GM18951 (cell line): ENCODE results near the gene KATNAL1.
"Not testable (repeated sequence)": the region's sequence is repeated elsewhere in the genome, so short reads cannot be mapped to it uniquely, and the experiment has no call there.

ENCODE experiments used
- POLR2A ChIP-seq: IDR thresholded peaks from 4 replicates; pipeline ENCODE4 v1.6.1; 2011; ENCODE audit warnings: mild to moderate bottlenecking; ENCODE audit not compliant: insufficient read length, insufficient read depth; ENCODE audit errors: extremely low read depth
- in situ Hi-C: fragments of 300-500 bp; cut with MboI; formaldehyde crosslinking; loops from one replicate; pipeline ENCODE4 v1.12.0; 2022; ENCODE audit warnings: low sequenced_read_pairs, mixed read lengths, inconsistent platforms; ENCODE audit not compliant: unreplicated experiment

KATNAL1 gene

DNA sequence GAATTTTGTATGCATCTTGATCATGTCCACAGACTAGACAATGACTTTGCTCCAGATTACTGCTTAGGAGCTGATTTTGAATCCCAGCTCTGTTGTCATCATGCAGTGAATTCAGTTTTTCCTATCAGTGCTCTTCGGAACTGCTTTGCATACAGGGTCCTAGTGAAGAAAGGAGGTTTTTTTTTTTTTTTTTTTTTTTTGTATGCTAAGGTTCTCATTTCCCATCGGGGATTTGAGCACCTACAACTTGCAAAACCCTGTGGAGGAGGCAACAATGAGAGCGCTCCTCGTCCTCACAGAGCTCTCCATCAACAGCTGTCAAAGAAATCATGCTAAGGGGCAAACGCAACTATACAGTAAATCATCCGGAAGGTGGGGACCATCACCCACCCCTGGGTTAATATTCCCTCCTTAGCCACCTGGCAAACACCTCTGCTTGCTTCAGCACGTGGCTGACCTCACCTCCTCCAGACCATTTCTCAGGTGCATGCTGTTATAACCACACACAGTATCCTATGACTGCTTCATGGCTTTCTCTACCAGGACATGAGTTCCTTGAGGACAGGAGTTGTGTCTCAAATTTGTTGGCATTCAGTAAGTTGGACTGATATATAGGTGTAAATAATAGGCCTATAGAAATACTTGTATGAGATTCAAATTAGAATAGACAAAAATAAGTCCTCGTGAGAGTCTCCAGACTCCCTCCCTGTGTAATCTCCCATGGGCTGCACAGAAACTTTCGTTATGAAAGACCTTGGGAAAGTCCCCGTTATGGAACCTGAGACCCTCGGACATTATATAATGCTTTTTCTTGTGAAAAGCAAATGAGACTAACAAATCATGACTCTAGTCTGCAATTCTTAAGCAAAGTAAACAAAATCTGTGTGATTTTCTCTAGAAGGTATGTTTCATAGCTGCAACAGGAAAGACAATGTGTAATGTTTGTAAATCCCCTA is 113.8 kb downstream of the KATNAL1 start:
- no peak for TF ChIP-seq POLR2A
- in situ Hi-C loops: no loop called here

DNA sequence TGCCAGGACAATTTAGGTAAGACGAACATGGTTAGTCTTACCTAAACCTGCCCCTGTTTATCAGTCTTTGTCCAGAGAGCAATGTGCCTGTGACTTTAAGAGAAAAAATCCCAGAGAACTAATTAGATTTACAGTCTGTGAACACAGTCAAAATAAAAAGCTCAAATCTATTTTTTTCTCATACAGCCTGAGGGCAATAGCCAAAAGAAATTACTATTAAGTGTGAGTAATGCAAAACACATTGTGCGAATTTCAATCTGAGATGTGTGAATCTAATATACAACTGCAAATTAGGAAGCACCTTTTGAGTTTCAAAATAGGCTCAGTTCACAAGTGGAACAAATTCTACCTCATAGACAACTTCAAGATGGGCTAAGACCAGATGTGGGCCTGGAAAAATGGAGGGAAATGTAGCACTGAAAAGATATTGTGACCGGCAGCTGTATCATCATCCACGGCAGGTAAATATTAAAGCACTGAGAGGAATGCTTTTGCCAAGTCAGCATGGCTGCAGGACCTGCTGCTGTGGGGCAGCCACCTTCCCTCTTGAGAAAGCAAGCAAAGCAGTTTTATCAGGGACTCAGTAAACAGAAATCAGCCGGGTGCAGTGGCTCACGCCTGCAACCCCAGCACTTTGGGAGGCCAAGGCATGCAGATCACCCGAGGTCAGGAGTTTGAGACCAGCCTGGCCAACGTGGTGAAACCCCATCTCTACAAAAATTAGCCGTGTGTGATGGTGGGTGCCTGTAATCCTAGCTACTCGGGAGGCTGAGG is 114.8 kb downstream of the KATNAL1 start:
- in situ Hi-C loops: no loop called here
- TF ChIP-seq POLR2A: no peak

DNA sequence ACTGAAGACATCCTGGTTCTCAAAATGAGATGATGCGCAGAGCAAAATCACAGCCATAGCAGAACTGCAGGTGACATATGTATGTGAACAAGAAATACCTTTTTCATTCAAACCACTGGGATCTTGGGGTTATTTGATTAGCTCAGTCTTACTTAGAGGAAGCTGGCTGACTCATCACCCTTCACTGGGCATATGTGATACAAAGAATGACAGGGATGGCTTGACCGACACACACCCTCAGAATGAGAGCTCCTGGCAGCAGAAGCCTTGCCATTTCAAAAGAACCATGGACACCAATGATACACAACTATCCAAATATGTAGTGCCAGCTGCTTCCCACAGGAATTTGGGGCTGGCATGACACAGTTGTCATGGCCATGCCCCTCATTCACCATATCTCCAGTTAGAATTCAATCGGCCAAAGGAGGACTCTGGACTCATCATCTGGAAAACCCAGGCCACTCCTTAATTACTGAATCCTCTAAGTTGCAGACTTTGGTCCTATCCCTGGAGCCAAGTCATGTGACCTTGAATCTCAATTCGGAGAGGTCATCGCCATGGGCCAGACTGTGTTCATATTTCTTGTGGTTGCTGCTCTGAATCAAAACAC is 115.8 kb downstream of the KATNAL1 start:
- in situ Hi-C loops: no loop called here
- TF ChIP-seq POLR2A: no peak

DNA sequence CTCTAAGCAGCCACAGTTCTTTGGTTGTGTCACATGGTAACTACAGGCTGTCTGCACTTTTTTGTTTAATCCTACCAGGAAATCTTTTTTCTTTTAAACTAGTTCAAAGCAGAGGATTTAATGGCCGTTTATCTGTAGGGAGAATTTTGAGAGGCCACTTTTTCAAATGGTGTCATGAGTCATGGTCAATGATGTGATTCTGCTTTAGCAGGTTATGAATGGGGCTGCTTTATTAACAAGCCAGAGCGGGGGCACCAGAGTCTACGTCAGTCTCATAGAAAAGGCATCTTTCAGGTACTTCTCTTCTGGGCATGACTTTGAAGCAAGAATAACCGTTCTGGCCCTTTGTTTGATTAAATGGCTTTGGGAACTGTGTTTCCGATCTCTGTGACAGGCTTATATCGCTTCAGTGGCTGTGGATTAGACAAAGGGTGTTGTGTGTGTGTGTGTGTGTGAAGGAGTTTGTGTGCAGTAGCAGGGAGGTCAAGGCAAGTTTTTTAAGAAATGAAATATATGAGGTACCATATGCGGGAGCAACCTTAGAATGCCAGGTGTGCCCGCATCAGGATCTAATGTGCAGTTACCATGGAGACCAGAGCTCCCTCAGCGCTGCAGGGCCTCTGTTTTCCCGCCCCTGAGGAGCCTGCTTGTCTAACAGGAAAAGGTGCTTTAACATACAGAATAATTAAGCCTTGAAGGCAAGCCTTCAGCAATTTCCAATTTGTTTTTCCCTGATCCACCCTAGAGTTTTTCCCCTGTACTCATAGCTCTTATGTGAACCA is 120.5 kb downstream of the KATNAL1 start:
- TF ChIP-seq POLR2A: no peak
- in situ Hi-C loops: no loop called here

DNA sequence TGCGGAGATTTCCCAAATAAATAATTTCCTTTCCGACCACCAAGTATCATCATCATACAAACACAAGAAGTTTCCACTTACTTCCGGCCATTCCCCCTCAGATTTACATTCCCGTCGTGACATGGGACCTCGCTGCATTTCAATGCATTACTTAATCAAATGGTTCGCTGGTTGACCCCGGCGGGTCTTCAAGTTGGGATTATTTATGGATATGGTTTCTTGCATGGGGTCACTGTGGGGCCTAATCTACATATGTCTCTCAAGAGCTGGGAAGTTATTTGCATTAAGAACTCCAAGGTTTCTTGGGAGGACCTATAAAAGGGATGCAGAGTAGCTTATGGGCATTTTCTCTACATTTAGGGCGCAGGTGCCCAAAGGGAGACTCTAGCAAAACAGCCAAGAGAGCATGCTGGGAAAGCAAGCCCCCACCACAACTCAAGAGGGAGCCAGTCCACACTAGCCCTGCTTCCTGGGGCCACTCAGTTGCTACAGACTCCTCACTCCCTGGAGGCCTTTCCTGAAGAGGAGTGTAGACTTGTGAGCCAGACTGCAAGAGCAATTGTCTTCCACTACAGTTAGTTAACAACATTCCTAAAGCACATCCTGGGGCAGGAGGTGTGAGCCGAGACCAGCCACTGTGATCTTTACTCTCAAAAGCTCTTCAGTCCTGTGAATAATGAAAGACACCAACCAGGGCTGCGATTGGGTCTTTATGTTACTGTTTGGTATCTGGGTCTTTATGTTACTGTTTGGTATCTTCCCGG is 125.3 kb downstream of the KATNAL1 start:
- in situ Hi-C loops: no loop called here
- TF ChIP-seq POLR2A: no peak

DNA sequence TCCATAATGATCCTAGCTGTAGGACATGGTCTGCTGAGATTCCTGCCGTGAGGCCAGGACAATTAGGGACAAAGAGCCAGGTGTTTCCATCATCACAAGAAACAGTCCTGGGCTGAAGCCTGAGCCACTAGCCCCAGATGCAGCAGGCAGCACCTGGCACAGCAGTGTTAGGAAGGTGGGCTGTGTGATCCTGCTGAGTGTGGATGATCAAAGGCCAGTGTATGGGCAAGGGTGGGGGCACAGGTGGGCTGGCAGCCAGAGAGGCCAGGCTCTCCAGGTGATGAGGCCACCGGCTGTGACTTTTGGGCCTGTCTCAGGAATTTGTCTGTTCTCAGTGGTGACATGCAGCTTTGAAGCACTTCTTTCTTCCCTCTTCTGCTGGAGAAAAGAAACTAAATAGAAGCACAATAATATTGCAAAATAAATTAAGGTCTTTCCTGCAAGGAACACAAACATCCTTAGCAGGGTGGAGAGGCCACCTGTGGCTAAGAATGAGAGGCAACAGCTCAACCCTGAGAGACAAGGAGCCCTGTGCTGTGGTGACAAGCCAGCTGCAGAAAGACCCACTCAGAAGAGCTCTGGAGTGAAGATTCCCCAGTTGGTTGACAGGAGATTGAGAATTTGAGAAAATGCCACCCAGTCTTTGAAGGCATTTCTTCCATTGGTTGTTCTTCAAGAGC is 127.6 kb downstream of the KATNAL1 start:
- TF ChIP-seq POLR2A: no peak
- in situ Hi-C loops: no loop called here

DNA sequence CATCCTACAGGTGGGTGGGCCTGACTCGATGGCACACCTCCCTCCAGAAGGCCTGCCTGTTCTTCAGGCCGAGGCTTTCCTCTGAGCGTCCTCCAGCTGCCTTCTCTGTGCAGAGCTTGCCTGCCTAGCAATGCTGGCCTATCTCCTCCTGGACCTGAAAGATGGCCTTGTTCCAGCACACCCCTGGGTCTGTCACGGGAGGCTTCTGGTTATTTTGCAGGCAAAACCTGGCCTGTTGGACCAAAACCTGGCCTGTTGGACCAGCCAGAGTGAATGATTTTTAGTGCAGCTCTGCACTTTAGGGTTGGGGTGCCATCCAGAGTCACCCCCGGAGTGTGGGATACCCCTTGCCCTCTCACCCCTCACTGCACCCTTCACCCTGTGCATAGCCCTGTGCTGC is 128.4 kb downstream of the KATNAL1 start:
- no peak for TF ChIP-seq POLR2A
- in situ Hi-C loops: no loop called here

DNA sequence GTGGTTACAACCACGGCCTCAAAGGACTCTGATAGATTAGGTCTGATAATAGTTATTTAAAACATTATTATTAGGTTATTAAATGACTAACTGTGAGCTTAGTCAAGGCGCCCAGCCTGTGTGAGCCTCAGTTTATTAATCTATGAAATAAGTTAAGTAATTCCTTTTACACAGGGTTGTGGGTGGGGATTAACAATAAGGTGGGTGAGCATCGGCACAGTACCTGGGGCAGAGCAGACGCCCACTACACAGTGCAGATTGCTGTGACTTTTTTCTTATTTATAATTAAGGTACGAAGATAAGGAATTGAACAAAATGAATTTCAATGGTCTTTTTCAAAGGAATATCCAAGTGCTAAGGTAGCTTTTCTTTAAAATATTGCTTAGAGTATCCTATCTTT is 132.2 kb downstream of the KATNAL1 start:
- in situ Hi-C loops: no loop called here
- no peak for TF ChIP-seq POLR2A

DNA sequence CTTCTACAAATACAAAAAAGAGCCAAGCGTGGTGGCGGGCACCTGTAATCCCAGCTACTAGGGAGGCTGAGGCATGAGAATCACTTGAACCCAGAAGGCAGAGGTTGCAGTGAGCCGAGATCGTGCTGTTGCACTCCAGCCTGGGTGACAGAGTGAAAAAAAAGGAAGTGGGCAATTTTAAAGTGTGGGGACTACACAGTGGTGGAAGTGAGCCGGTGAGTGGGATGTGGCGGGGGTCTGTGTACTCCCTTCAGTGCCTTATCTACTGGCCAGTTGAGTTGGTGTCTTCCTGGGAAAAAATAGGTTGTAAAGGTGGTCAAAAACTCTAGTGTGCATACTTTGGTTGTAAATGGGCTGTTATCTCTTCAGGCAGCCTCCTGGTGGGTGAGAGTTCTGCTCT is 133.1 kb downstream of the KATNAL1 start:
- in situ Hi-C loops: not testable (repeated sequence)

DNA sequence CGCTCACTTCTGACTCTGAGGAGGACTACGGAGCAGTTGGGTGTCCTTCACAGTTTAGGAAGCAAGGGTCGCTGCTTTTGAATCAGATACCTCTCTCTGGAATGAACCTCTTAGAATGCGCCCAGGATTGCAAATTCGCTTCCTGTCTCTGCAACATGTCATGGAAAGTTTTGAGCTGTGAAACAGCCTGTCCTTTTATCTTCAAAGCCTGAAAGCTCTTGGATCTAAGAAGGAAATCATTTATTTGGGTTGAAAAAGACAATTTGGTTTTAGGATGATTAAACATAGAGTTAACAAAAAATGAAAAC is 134.1 kb downstream of the KATNAL1 start:
- TF ChIP-seq POLR2A: no peak
- in situ Hi-C loops: no loop called here

DNA sequence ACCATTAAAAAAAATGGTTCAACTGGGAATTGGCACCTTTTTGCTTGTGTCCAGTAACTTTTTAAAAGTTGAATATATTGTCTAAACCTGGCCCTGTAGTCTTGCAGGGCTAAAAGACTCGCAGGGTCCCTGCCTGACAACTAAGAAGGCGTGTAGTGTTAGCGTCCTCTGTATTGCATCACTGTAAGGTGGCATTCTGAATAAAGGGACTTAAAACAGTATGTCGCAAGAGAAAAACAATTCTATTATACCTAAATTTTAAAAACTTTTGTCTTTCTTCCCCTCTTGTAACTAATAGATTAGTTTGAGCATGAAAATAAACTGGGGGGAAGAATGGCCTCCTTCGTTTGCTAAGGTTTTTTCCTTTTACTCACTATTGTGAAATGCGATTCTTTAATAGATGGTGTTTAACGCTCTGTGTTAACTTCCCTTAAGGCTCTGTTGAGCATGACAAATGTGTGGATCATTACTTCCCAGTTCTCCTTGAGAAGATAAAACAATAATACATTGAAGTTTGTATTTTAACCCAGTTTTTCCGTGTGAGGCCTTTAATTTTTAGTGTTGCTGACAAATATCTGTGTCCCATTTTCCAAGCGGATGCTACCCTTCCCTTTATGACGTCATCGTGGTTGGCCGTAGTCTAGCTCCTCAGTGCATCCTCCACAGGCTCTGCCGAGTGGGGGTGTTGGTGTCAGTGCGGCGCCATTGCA is 134.6 kb downstream of the KATNAL1 start:
- no peak for TF ChIP-seq POLR2A
- in situ Hi-C loops: no loop called here

DNA sequence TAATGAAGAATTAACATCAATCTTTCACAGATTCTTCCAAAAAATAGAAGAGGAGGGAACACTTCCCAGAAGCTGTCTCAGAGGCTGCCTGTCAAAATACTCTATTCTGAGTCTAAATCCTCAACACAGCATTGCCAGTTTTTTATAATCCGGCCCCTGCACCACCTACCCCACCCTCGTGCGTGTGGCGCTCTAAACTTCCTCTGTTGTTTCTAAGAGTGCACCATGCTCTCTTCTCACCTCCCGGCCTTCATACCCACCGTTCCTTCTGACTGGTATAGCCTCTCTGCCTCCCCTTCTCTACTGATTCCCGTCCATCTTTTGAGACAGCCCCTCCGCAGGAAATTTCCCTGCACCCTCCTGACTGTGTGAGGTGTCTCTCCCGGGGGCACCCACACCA is 136.8 kb downstream of the KATNAL1 start:
- TF ChIP-seq POLR2A: no peak
- in situ Hi-C loops: no loop called here

DNA sequence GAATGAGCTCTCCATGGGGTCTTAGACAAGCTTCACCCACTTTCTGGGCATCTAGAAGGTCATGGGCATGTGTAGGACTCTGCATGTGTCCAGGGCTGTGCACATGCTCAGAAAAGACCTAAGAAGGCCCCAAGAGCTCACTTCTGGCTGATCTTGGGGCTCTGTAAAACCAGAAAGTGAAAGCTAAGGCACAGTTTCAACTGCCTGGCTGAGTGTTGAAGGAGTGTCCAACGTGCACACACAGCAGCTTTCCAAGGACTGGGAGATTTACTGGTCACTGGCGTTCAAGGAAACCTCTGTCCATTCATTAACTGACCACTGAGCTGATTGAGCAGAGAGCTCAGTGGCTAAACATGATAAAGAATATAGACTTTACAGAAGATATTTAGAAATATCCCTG is 137.9 kb downstream of the KATNAL1 start:
- TF ChIP-seq POLR2A: no peak
- in situ Hi-C loops: no loop called here
